WI38 (cell line): Measurements from ENCODE around the gene JADE1.

Experiments used
- H3K4me3 ChIP-seq: 2 replicates; pipeline ENCODE4 v1.5.1; 2011; ENCODE audit warnings: low read depth, mild to moderate bottlenecking, control low read depth, low read length
- CTCF ChIP-seq: IDR thresholded peaks from 2 replicates; pipeline ENCODE4 v1.5.1; 2012; ENCODE audit warnings: low read depth, mild to moderate bottlenecking, control low read depth, low read length

Gene JADE1

GRCh38 chr4:128846063-128846462 lies 36.6 kb downstream of the JADE1 start:
- TF ChIP-seq CTCF = no peak
- no peak overlapping the region for H3K4me3 ChIP-seq

GRCh38 chr4:128847082-128847724 lies 37.7 kb downstream of the JADE1 start:
- H3K4me3 ChIP-seq = no peak overlapping the region
- TF ChIP-seq CTCF = no peak

- no peak for TF ChIP-seq CTCF
These were observed 39.0 kb downstream of the JADE1 start for GRCh38 chr4:128848461-128848860.

GRCh38 chr4:128850252-128850651 lies 40.8 kb downstream of the JADE1 start:
- no peak for TF ChIP-seq CTCF

More at GRCh38 chr4:128848461-128848860, 39.0 kb downstream of the JADE1 start:
- H3K4me3 ChIP-seq = no peak overlapping the region

GRCh38 chr4:128853741-128854140 lies 44.2 kb downstream of the JADE1 start:
- no peak overlapping the region for H3K4me3 ChIP-seq
- TF ChIP-seq CTCF = no peak

More at GRCh38 chr4:128850252-128850651, 40.8 kb downstream of the JADE1 start:
- no peak overlapping the region for H3K4me3 ChIP-seq

GRCh38 chr4:128854433-128854832 lies 44.9 kb downstream of the JADE1 start:
- TF ChIP-seq CTCF = no peak
- H3K4me3 ChIP-seq = no peak overlapping the region

GRCh38 chr4:128855621-128856020 lies 46.1 kb downstream of the JADE1 start:
- no peak overlapping the region for H3K4me3 ChIP-seq
- TF ChIP-seq CTCF = no peak
